Activated CD4-positive, alpha-beta T cell treated with anti-CD3 and anti-CD28 coated beads for 4 hours (primary cell): ENCODE results near the gene PCOLCE2.

ENCODE experiments used
- DNase-seq, 2 donors: peaks; one replicate each; pipeline ENCODE4 v3.0.0-alpha.2; 2020

Gene PCOLCE2

GRCh38 chr3:142808103-142808917 lies 80.6 kb downstream of the PCOLCE2 start:
- no peak for DNase-seq

DNA sequence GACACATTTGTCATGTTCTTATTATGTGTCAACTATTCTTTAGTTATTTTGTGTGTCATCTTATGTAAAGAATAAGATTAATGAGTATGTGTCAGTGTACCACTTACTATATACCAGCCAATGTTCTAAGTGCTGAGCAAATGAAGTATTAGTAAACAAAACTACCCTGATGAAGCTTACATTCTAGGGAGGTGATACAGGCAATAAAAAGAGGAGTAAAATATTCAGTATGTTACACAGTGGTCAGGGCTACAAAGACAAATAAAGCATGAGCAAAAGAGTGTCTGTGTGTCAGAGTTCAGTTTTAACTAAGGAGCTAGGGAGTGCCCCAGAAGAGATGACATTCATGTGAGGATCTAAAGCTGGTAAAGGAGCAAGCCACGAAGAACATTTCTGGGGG lies 86.0 kb downstream of the PCOLCE2 start:
- no peak for DNase-seq

- no peak for DNase-seq
Observed at GRCh38 chr3:142801746-142802145, 87.1 kb downstream of the PCOLCE2 start.

GRCh38 chr3:142796823-142797222 lies 92.1 kb downstream of the PCOLCE2 start:
- no peak for DNase-seq

GRCh38 chr3:142795332-142795731 lies 93.6 kb downstream of the PCOLCE2 start:
- DNase-seq, result no peak

- DNase-seq, result no peak
Observed at GRCh38 chr3:142794508-142794907, 94.4 kb downstream of the PCOLCE2 start.

DNA sequence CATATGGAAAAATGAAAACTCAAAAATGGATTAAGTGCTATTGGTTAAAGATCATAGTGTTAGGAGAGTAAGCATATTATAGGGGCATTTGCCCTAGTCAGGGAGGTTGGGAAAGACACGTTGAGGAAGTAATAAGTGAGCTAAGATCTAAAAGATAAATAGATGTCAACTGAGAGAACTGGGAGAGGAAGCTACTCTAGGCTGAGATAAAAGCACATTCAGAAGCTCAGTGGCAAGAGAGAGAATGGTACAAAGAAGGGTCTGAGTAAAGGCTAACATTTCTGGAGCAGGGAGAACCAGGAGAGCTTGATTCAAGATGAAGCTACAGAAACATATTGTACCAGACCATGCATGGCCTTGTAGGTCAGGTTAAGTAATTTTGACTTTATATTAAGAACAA lies 101.2 kb downstream of the PCOLCE2 start:
- no peak for DNase-seq

DNA sequence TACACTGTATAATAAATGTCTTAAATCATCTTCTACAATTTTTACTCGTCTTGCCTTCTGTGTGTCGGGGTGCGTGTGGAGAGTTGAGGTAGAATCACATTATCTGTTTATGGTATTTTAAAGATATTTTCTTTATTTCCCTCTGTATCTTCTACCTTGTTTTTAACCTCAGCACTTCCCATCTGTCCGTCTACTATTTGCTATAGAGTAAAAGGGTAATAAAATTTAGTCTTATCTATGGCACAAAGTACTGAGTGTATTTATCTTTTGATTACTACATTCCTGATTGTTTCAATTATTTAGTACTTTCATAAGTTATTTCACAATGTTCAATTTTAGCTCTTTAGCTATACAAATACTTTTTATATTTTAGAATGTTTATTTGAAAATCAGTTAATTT lies 102.9 kb downstream of the PCOLCE2 start:
- no peak for DNase-seq

DNA sequence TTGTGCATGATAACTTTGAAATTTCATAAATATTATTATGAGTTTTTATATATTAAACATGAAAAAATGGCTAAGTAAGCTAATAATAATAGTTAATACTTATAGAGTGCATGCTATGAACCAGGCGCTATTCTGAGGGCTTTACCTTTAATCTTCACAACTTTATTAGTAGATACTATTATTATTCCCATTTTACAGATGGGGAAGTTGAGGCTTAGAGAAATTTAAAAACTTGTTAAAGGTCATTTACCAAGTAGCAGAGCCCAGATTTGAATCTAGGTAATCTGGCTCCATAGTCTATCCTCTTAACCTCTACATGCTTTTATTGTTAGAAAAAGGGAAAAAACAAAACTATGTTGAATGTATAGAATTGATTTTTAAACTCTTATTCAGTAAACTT lies 104.7 kb downstream of the PCOLCE2 start:
- no peak for DNase-seq

DNA sequence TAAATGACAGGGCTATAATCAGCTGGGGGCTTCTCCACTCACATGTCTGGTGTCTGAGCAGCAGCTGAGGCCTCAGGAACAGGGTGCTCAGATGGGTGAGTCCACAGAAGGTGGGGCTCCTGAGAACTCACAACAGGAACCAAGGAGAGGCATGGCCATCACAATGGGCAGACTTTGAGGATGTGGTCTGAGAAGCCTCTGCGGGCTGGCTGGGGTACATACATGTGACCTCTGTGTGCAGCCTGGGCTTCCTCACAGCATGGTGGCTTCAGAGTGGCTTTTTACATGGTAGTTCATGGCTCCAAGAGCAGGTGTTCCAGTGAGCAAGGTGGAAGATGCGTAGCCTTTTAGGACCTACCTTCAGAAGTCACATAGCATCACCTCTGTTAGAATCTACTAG lies 106.3 kb downstream of the PCOLCE2 start:
- no peak for DNase-seq

GRCh38 chr3:142779591-142779990 lies 109.3 kb downstream of the PCOLCE2 start:
- DNase-seq, result no peak

GRCh38 chr3:142778541-142778940 lies 110.3 kb downstream of the PCOLCE2 start:
- DNase-seq, result no peak

GRCh38 chr3:142777927-142778326 lies 111.0 kb downstream of the PCOLCE2 start:
- no peak for DNase-seq

DNA sequence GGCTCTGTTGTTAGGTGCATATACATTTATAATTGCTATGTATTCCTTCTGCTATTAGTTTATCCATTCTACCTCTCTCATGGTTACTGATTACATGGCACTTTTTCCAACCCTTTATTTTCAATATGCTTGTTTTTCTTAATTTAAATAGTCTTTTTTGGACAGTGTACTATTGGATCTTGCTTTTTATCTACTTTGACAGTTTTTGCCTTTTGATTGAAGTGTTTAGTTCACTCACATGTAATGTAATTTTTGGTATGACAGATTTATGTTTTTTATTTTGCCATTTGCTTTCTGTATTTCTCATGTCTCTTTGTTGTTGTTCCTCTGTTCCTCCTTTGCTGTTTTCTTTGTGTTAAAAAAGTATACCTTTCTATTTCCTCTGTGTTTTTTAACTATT lies 120.5 kb downstream of the PCOLCE2 start:
- no peak for DNase-seq
